HG02588 (cell line): Measurements from ENCODE around the gene INPP5K.
"Not testable (repeated sequence)": the region's sequence is repeated elsewhere in the genome, so short reads cannot be mapped to it uniquely, and the experiment has no call there.

ENCODE experiments used
- ATAC-seq: cut with Tn5 transposase; IDR thresholded peaks from one replicate; pipeline ENCODE4 v1.9.1; 2021; ENCODE audit warnings: mild to moderate bottlenecking, moderate library complexity; ENCODE audit not compliant: unreplicated experiment

The INPP5K gene

GRCh38 chr17:1548032-1548431 is 31.6 kb upstream of the INPP5K start:
- ATAC-seq: no peak

GRCh38 chr17:1546292-1546922 is 30.0 kb upstream of the INPP5K start:
- ATAC-seq: no peak

- ATAC-seq: no peak
Measured at GRCh38 chr17:1545618-1546017, 29.2 kb upstream of the INPP5K start.

- ATAC-seq: no peak
Measured at GRCh38 chr17:1542316-1542715, 25.9 kb upstream of the INPP5K start.

GRCh38 chr17:1541367-1541904 is 25.0 kb upstream of the INPP5K start:
- ATAC-seq: no peak

GRCh38 chr17:1539811-1540210 is 23.4 kb upstream of the INPP5K start:
- ATAC-seq: no peak

GRCh38 chr17:1535737-1536136 is 19.3 kb upstream of the INPP5K start:
- no peak for ATAC-seq

GRCh38 chr17:1533661-1534325 is 17.4 kb upstream of the INPP5K start:
- no peak for ATAC-seq

GRCh38 chr17:1532836-1533602 is 16.6 kb upstream of the INPP5K start:
- ATAC-seq: no peak

- ATAC-seq: no peak
Measured at GRCh38 chr17:1529863-1530262, 13.5 kb upstream of the INPP5K start.

- not testable (repeated sequence) for ATAC-seq
Measured at GRCh38 chr17:1526876-1527275, 10.5 kb upstream of the INPP5K start.

GRCh38 chr17:1522626-1523025 is 6.2 kb upstream of the INPP5K start:
- no peak for ATAC-seq

- ATAC-seq: no peak
Measured at GRCh38 chr17:1521086-1521640, 4.8 kb upstream of the INPP5K start.

GRCh38 chr17:1519678-1520077 is 3.3 kb upstream of the INPP5K start:
- no peak for ATAC-seq

GRCh38 chr17:1518410-1518809 is 2.0 kb upstream of the INPP5K start:
- ATAC-seq: no peak

GRCh38 chr17:1515640-1516387 is 598 bp downstream of the INPP5K start:
- ATAC-seq: no peak

- no peak for ATAC-seq
Measured at GRCh38 chr17:1512351-1512750, 4.1 kb downstream of the INPP5K start.

GRCh38 chr17:1511756-1512321 is 4.6 kb downstream of the INPP5K start:
- ATAC-seq: no peak

- ATAC-seq: no peak
Measured at GRCh38 chr17:1511290-1511689, 5.1 kb downstream of the INPP5K start.

GRCh38 chr17:1509290-1509881 is 7.0 kb downstream of the INPP5K start:
- ATAC-seq: no peak
